GM12873 (cell line): ENCODE measurements around the gene DCHS1.

ENCODE experiments used
- CTCF ChIP-seq: IDR thresholded peaks from 2 replicates; pipeline ENCODE4 v1.5.1; 2012; ENCODE audit warnings: low read depth, mild to moderate bottlenecking, moderate library complexity, low read length, control low read depth; ENCODE audit not compliant: insufficient read depth; ENCODE audit errors: missing control alignments

The DCHS1 gene

GRCh38 chr11:6611092-6611962 is 44.3 kb downstream of the DCHS1 start:
- no peak for TF ChIP-seq CTCF

GRCh38 chr11:6610591-6610990 is 45.0 kb downstream of the DCHS1 start:
- no peak for TF ChIP-seq CTCF

- no peak for TF ChIP-seq CTCF
These were observed 46.0 kb downstream of the DCHS1 start for GRCh38 chr11:6609502-6610015.

- no peak for TF ChIP-seq CTCF
These were observed 46.7 kb downstream of the DCHS1 start for GRCh38 chr11:6608726-6609501.

- no peak for TF ChIP-seq CTCF
These were observed 47.6 kb downstream of the DCHS1 start for GRCh38 chr11:6608011-6608410.

GRCh38 chr11:6607190-6607795 is 48.3 kb downstream of the DCHS1 start:
- no peak for TF ChIP-seq CTCF

- no peak for TF ChIP-seq CTCF
These were observed 49.0 kb downstream of the DCHS1 start for GRCh38 chr11:6606471-6607189.
